HG03175 (cell line): Measurements from ENCODE around the gene TMEM161B.
"Not testable (repeated sequence)": the region's sequence is repeated elsewhere in the genome, so short reads cannot be mapped to it uniquely, and the experiment has no call there.

Experiments used
- ATAC-seq: cut with Tn5 transposase; IDR thresholded peaks from one replicate; pipeline ENCODE4 v1.9.1; 2021; ENCODE audit warnings: mild to moderate bottlenecking, moderate library complexity; ENCODE audit not compliant: unreplicated experiment

The TMEM161B gene

DNA sequence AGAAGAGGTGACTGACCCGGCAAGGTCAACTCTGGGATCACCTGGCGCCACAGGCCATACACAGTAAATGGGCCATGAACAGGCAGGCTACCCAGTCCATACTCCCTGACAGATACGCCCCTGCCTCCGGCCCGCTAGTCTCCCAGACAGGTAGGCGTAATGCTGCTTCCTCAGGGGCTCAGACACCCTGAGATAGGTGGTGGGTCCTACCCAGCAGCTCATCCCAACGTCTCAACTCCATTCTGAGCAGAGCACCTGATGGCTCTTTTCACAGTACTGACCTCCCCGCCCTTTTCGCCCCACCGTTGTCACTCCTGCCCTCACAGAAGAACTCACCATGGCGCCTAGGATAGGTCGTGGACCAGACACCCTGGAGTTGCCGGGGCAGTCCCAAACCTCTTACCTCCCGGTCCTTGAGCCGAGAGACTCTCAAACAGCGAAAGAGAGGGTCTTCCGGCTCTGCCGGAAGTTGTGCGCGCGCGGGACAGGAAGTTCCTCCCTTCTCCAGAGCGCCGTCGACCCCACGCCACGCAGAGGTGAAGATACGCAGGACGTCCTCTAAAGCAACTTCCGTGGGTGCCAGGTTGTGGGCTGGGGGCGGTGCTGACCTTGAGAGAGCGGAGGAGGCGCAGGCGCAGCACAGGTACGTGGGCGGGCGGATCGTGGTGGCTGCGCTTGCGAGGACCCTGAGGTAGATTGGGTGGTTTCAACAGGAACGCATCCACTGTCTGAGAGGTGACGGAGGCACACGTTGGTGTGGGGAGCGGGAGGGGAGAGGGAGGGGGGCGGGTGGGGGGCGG lies at the start of gene TMEM161B:
TSS of gene TMEM161B (minus strand) at position 461 of the 800 bp plus-strand sequence. CDS start at position 339, 122 bp downstream.
- peak; percentile 99 for ATAC-seq

DNA sequence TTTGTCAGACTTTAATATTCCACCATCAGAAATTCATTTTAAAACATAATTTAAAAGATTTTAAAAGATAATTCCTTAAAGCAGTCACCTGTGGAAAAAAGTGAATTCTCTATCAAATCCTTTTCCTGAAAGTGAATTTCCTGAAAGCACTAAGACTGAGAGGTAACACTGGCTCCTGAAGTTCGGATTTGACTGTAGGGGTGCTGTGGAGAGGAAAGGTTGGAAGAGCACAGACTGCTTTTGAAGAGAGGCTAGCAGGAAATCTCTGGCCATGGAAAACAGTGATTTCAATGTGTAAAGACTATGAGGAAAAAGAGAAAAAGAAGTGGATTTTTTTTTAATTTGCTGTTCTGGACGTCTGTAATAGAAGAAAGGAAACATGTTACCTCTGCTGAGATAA lies 35.7 kb upstream of the TMEM161B start:
- ATAC-seq, result no peak

DNA sequence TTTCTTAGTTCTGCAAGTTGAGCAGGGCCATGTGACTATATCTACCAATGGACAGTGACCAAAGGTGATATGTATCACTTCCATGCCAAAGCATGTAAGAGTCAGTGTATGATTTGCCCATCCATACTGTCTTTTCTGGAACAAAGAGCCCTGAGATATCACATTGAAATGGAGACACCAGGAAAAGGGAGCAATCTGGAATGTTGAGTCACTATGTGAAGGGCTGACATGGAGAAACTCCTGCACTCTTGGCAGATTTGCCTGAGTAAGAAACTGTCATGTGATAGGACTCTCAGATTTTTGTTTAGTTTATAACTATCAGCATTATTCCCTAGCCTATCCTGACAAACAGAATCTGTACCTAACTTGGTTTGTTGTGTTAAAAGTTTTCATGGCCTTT lies 29.8 kb upstream of the TMEM161B start:
- ATAC-seq, result no peak

DNA sequence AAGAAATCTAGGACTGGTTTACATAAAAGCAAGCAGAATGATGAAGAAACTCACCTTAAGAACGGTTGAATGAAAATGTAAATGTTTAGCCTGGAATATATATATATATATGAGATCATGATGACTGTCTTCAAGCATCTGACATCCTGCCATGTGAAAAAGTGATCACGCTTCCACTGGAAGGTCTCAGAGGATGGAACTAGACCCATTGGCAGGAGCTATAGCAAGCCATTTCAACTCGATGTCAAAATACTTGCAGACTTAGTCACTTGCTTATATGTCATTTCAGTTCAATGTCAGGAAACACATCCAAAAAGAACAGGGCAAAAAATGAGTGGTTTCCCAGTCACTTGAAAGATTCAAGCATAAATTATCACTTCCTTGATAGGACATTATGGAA lies 22.2 kb upstream of the TMEM161B start:
- no peak for ATAC-seq

DNA sequence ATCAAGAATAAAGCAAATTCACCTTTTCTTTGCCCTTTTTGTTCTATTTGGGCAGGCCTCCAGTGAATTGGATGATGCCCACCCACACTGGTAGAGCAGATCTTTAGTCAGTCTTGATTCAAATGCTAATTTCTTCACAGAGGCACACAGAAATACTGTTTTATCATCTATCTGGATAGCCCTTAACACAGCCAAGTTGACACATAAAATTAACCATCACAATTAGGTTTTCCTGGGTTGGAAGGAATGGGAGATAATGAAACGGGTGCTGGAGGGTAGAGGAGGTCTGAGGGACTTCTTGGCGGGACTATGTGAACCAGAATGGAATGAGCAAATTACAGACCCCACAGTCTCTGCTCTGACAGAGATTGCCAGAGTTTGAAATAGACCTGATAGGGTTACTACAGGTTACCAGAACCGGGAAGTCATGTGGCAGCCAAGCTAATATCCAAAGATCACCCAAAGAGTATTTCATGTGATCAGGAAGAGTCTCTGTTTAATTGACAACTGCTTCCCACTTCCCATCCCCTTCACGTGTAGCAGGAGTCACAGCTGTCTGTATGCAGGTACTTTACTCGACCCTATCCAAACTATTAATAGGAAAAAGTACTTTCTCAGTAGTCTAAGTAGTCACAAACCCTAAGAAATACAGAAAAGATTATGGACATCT lies 20.0 kb upstream of the TMEM161B start:
- no peak for ATAC-seq

DNA sequence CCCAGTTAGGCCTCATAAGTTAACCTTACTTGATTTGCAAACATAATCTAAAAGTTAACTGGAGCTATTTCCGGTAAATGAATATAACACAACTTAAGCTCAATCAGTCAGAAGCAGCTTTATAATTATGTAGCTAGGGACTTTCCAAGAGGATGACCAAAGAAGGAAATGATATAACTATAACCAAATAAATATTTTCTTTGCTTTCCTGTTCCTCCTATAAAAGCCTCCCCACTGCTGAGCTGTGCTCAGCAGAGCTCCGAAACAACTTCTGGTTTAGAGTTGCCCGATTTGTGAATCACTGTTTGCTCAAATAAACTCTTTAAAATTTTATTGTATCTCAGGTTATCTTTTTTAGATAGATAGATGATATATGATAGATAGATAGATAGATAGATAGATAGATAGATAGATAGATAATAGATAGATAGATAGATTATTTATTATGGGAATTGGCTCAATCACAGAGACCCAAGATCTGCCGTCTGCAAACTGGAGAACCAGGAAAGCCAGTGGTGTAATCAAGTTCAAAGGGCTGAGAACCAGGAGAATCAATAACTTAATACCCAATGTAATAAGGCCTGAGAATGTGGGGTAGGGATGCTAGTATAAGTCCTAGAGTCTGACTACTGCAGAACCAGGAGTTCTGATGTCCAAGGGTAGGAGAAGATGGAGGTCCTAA lies 19.3 kb upstream of the TMEM161B start:
- no peak for ATAC-seq

DNA sequence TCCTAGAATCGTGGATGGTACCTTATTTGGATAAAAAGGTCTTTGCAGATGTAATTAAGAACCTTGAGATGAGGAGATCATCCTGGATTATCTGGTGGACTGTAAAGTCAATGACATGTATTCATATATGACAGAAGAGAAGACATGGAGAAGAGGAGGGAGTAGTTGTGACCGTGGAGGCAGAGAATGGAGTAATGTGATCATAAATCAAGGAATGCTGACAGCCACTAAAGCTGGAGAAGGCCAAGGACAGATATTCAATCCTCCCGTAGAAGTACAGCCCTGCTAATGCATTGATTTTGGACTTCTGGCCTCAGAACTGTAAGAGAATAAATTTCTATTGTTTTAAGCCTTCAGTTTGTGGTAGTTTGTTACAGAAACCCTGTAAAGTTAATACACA lies 18.7 kb upstream of the TMEM161B start:
- no peak for ATAC-seq

DNA sequence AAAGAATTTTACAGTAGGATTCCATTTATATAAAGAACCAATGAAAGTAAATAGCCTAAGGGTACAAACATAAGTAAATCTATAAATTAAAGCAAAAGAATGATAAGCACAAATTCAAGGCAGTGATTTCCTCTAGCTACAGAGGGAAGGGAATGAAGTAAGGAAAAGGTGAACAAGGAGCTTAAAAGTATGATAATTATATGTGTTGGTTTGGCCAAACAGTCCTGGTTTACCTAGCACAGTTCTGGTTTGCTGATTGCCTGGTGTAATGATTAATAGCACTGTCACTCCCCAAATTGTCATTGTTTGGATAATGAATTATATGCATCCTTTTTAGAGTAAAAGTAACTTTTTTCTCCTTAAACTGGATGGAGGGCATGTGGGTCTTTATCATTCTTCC lies 15.0 kb upstream of the TMEM161B start:
- ATAC-seq, result no peak

DNA sequence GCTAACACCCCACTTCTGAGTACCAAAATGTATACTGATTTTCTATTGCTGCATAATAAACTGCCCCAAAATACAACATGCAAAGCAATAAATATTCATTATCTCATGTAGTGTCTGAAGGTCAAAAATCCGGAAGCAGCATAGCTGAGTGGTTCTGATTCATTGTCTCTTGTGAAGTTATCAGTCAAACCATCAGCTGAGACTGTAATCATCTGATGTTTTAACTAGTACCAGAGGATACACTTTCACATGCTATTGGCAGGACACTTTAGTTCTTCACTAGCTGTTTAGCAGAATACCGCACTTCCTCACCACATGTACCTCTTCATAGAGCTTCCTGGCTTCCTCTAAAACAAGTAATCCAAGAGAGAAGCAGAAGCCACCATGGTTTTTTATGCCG lies 12.7 kb upstream of the TMEM161B start:
- ATAC-seq, result no peak

DNA sequence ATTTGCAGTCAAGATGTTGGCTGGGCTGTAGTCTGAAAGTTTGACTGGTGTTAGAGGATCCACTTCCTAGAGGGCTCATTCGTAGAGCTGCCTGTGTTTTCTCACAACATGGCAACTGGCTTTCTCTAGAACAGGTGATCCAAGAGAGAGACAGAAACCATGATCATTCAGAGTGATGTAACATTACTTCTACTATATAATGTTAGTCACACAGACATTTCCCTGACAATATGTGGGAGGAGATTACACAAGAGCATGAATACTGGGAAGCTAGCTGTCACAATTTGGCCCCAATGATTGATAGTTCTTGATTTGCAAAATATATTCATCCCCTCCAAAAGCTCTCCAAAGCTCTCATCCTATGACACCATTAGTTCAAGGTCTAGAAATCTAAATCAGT lies 10.9 kb upstream of the TMEM161B start:
- ATAC-seq, result no peak

DNA sequence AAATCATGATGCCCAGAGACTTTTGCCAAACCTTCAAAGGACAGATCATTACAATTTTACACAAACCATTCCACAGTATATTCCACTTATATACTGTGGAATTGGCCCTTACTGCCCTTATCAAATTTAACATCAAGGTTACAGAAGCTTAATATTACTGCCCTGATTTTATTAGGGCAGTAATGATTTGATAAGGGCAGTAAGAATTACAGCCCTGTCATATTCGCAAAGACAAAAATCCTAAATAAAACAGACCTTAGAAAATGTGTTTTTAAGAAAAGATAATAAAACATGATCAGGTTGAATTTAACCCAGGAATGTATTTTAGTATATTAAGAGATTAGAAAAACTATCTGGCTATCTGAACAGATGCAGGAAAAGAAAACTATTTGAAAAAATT lies 7.7 kb upstream of the TMEM161B start:
- no peak for ATAC-seq

DNA sequence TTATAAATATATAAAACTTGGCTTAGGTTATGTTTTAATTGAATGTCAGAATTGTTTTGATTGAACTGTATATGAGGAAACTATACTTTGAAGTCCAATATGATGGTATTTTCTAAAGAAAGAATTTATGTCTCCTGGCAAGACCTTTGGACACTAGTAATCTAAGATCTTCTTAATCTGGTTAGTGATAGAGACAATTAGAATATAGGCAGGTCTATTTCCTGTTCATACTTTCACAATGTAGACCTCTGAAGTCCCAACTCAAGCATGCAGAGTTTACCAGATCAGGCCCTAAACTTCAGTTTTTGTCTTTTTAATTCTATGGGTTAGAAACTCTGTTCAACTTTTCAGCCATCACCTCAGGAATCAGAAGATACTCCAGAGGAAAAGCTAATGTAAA lies 6.9 kb upstream of the TMEM161B start:
- no peak for ATAC-seq

DNA sequence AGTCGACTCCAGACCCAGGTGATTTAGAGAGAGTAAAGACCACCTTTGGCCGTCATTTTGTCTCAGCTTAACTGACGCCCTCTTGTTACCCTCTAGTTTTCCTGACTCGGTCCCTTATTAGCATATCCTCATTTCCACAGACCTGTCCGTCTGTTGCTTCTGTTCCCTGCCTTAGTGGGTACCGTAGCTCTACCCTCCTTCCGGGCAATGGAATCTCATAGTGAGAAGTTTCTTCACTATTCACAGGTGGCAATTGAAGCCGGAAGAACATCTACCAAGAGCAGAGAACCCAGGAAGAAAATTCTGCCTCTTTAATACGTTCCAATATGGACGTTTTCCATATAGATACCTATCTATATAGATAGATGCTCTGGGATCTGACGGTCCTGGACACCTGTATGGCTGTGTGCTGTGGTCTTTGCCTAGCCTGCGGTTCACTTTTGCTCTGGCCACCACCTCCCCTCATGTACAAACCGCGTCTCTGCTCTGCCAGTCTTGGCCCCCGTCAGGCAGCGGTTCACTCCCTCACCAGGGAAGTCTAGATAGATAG lies 652 bp upstream of the TMEM161B start:
- ATAC-seq, result peak; percentile 11

DNA sequence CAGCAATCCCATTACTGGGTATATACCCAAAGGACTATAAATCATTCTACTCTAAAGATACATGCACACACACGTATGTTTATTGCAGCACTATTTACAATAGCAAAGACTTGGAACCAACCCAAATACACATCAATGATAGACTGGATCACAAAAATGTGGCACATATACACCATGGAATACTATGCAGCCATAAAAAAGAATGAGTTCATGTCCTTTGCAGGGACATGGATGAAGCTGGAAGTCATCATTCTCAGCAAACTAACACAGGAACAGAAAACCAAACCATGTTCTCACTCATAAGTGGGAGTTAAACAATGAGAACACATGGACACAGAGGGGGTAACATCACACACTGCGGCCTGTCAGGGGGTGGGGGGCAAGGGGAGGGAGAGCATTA lies 4.1 kb downstream of the TMEM161B start:
- ATAC-seq, result not testable (repeated sequence)

DNA sequence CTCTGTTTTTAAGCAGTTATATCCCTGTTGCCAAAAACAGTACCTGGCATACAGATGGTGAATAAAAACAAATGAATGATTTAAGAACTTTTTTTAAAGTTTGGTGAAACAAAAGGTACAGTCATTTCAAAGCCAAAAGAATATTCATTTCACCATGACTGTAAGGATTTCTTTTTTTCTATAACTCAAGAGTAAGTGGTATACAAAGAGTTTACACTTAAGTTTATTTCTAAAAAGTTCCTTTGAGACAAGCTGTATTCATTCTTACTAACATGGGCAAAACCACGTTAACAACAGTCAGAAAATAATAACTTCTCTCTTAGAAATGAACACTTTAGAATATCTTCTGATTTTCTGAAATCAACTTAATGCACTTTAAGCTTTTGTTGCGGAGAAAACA lies 5.3 kb downstream of the TMEM161B start:
- no peak for ATAC-seq

DNA sequence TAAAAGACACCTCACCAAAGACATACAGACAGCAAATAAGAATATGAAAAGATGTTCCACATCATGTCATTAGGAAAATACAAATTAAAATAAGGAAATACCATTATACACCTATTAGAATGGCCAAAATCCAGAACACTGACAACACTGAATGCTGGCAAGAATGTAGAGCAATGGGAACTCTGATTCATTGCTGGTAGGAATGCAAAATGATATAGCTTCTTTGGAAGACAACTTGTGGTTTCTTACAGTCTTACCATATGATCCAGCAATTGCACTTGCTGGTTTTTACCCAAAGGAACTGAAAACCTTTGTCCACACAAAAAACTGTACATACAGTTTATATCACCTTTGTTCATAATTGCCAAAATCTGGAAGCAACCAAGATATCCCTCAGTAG lies 6.5 kb downstream of the TMEM161B start:
- ATAC-seq, result no peak

DNA sequence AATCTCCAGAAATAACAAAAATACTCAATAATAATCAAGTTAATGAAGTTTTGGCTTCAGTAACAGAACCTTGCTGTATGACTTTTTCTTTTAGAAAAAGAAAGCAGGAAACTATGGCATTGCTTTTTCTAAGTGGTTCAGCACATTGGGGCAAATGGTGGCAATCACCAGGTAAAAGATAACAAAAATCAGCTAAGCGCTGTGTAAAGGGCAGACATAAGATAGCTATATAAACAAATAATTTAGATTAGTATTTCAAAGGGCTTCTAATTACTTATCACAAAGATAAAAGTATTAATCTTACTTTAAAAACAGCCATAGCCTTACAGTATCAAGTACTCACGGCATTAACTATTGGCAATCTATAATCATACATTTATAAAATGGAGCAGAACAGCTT lies 10.0 kb downstream of the TMEM161B start:
- ATAC-seq, result no peak

DNA sequence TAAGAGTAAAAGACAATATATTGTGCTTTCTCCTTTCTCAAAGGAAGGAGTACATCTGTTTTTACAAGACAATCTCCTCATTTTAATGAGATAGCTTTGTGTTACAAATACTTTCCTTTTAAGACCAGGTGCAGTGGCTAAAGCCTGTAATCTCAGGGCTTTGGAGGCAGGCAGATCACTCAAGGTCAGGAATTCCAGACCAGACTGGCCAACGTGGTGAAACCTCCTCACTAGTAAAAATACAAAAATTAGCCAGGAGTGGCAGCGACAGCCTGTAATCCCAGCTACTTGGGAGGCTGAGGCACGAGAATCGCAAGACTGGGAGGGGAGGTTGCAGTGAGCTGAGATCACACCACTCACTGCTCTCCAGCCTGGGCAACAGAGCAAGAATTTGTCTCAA lies 11.8 kb downstream of the TMEM161B start:
- ATAC-seq, result no peak

DNA sequence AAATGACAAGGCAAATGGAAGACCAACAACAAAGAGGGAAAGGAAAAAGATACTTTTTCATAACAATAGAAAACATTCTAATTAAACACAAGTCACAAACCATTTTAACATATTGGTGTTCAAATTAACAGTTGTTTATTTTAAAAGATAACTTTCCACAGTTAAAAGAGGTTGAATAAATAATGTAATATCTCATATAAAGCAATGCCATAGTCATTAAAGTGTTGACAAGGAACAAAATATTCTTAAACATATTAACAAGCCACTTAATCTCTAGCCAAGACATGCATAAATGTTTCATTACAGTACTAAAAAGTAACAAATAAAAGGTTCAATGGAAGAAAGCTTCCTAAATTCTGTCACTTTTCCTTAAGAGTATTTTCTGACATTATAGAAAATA lies 12.6 kb downstream of the TMEM161B start:
- no peak for ATAC-seq

DNA sequence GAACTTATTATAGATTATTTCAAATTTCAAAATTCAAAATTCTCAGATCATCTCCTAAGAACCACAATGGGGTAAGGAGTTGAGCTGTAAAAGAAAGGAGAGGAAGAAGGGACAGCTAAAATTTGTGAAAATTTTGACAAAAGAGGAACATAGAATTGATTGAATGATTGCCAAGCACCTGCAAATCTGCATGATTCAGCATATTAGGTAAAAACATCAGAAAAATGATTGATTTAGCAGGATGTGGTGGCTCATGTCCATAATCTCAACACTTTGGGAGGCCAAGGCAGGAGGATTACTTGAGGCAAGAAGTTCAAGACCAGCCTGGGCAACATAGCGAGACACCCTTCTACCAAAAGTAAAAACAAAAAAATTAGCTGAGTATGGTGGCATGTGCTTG lies 14.3 kb downstream of the TMEM161B start:
- no peak for ATAC-seq

DNA sequence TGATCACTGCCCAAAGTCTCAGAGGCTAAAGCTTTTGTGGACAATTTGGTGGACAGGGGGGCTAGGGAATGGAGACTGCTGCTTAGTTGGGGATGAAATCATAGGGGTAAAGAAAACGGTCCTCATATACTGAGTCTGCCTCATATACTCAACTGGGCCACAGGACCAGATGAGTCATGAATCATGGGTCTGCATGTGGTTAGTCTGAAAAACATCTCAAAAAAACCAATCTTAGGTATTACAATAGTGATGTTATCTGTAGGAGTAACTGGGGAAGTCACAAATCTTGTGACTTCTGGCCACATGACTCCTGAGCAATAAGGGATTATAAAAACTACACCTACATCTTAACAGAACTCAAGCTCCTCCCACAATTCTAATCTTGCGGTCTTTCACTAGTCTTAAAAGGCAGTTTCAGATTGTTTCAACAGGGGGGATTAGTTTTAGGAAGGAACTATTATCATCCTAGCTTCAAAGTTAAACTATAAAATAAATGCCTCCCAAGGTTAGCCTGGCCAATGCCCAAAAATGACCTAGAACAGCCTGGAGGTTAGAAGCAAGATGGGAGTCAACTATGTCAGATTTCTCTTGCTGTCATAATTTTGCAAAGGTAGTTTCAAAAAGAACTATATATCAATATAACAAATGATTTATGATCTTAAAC lies 17.5 kb downstream of the TMEM161B start:
- peak; percentile 63 for ATAC-seq
